Right atrium auricular region (tissue), 2 donors: ENCODE measurements around the gene ENGASE. TPM values are rescaled to one million over a fixed set of nuclear protein-coding genes. Genes with fewer than 3 reads are reported as not detected.
"Not testable (repeated sequence)": the region's sequence is repeated elsewhere in the genome, so short reads cannot be mapped to it uniquely, and the experiment has no call there.

ENCODE experiments used
- DNase-seq: peaks from one replicate; pipeline ENCODE4 v3.0.0-alpha.2; 2019; ENCODE audit warnings: low spot score
- H3K27ac ChIP-seq, 2 donors: fragments of 200-600 bp; sonication (generic); 1 replicate in 1 of 2; 2 replicates in 1 of 2; pipeline ENCODE4 v1.5.1; 2016 to 2019
- H3K27me3 ChIP-seq, 2 donors: fragments of 200-600 bp; sonication (generic); one replicate each; pipeline versions ENCODE4 v1.5.1 to v1.6.0; 2017 to 2019
- H3K36me3 ChIP-seq: fragments of 200-600 bp; sonication (generic); one replicate; pipeline ENCODE4 v1.5.1; 2016
- H3K4me1 ChIP-seq, 2 donors: fragments of 200-600 bp; sonication (generic); one replicate each; pipeline versions ENCODE4 v1.5.1 to v1.6.0; 2017 to 2019
- H3K4me3 ChIP-seq, 2 donors: fragments of 200-600 bp; sonication (generic); 1 replicate in 1 of 2; 2 replicates in 1 of 2; pipeline ENCODE4 v1.5.1; 2017 to 2019; ENCODE audit warnings: mild to moderate bottlenecking in 1 of 2, moderate library complexity in 1 of 2
- H3K9me3 ChIP-seq, 2 donors: fragments of 200-600 bp; sonication (generic); one replicate each; pipeline ENCODE4 v1.5.1; 2019
- CTCF ChIP-seq, 2 donors: fragments of 200-600 bp; sonication (generic); IDR thresholded peaks; one replicate each; pipeline ENCODE4 v1.5.1; 2019; ENCODE audit warnings: antibody characterized with exemption in 2 of 2
- total RNA-seq, 2 donors: library from RNA; depleted of rRNA; stranded (reverse); fragments of >200 nt; gene quantifications; one replicate each; pipeline ENCODE4 v1.1.0, GENCODE V29; 2016

The ENGASE gene
- total RNA-seq, 2 donors from 2014 or later, result 7.7 to 13.5 TPM

GRCh38 chr17:79071161-79071740, 3.4 kb upstream of the ENGASE start:
- no peaks in the 10 kb centered on the region for H3K9me3 ChIP-seq
- TF ChIP-seq CTCF (IDR thresholded peaks at IDR 0.05), result no peak
- no peak for DNase-seq
- H3K4me1 ChIP-seq, result peaks cover 0 to 18% of the 10 kb centered on the region in 2 donors
- H3K36me3 ChIP-seq, result no peaks in the 10 kb centered on the region
- H3K4me3 ChIP-seq, result no peak overlapping the region
- H3K27ac ChIP-seq, result no peak overlapping the region
- no peaks in the 10 kb centered on the region for H3K27me3 ChIP-seq

GRCh38 chr17:79072544-79072943, 2.1 kb upstream of the ENGASE start:
- H3K4me1 ChIP-seq, result peaks cover 0 to 27% of the 10 kb centered on the region in 2 donors
- no peak for DNase-seq
- no peaks in the 10 kb centered on the region for H3K27me3 ChIP-seq
- no peak overlapping the region for H3K27ac ChIP-seq
- H3K36me3 ChIP-seq, result peaks cover 3% of the 10 kb centered on the region
- no peak for TF ChIP-seq CTCF (IDR thresholded peaks at IDR 0.05)
- no peaks in the 10 kb centered on the region for H3K9me3 ChIP-seq
- H3K4me3 ChIP-seq, result no peak overlapping the region

GRCh38 chr17:79073016-79073705, 1.5 kb upstream of the ENGASE start:
- Histone ChIP-seq H3K4me3 (no peak overlapping the region), H3K27me3 (no peaks in the 10 kb centered on the region), H3K36me3 (peaks cover 9% of the 10 kb centered on the region), H3K27ac (no peak overlapping the region), H3K4me1 (peaks cover 0 to 27% of the 10 kb centered on the region in 2 donors), H3K9me3 (no peaks in the 10 kb centered on the region)
- no peak for TF ChIP-seq CTCF (IDR thresholded peaks at IDR 0.05)
- DNase-seq, result no peak

GRCh38 chr17:79073706-79074088, 927 bp upstream of the ENGASE start:
- no peak for DNase-seq
- Histone ChIP-seq H3K9me3 (no peaks in the 10 kb centered on the region), H3K36me3 (peaks cover 14% of the 10 kb centered on the region), H3K27ac (no peak overlapping the region), H3K27me3 (no peaks in the 10 kb centered on the region), H3K4me3 (no peak overlapping the region), H3K4me1 (peaks cover 0 to 27% of the 10 kb centered on the region in 2 donors)
- TF ChIP-seq CTCF (IDR thresholded peaks at IDR 0.05), result no peak

- H3K4me1 ChIP-seq, result peaks cover 0 to 27% of the 10 kb centered on the region in 2 donors
- H3K27me3 ChIP-seq, result not testable (repeated sequence)
- H3K27ac ChIP-seq, result peak overlapping the region; percentile 86 to 90
Observed at GRCh38 chr17:79074121-79074648, 439 bp upstream of the ENGASE start.

GRCh38 chr17:79075446-79075750, 774 bp downstream of the ENGASE start:
- TF ChIP-seq CTCF (IDR thresholded peaks at IDR 0.05), result no peak
- DNase-seq, result no peak
- Histone ChIP-seq H3K4me1 (peaks cover 0 to 27% of the 10 kb centered on the region in 2 donors), H3K27me3 (no peaks in the 10 kb centered on the region), H3K9me3 (no peaks in the 10 kb centered on the region), H3K27ac (peak overlapping the region; percentile 86 to 90), H3K36me3 (peaks cover 31% of the 10 kb centered on the region), H3K4me3 (peak overlapping the region; percentile 71 to 86)

More at GRCh38 chr17:79074121-79074648, 439 bp upstream of the ENGASE start:
- not testable (repeated sequence) for DNase-seq, H3K9me3 ChIP-seq
- H3K36me3 ChIP-seq, result peaks cover 19% of the 10 kb centered on the region
- H3K4me3 ChIP-seq, result peak overlapping the region in 1 of 2 donors; percentile 86
